SK-N-SH (cell line): Measurements from ENCODE around the gene EFHC1.

ENCODE experiments used
- CTCF ChIP-seq: fragments of 200-600 bp; sonication (generic); IDR thresholded peaks from 2 replicates; pipeline ENCODE4 v1.6.1; 2017; ENCODE audit warnings: antibody characterized with exemption, mild to moderate bottlenecking, moderate library complexity
- FOSL2 ChIP-seq: IDR thresholded peaks from 2 replicates; pipeline ENCODE4 v1.4.0; 2012; ENCODE audit warnings: low read depth, mild to moderate bottlenecking, moderate library complexity, borderline replicate concordance
- IRF3 ChIP-seq: fragments of 150-350 bp; IDR thresholded peaks from 2 replicates; pipeline ENCODE4 v1.6.1; 2016; ENCODE audit warnings: mild to moderate bottlenecking, low read depth, low read length
- JUND ChIP-seq: IDR thresholded peaks from 2 replicates; pipeline ENCODE4 v1.4.0; 2012
- RAD21 ChIP-seq: IDR thresholded peaks from 2 replicates; pipeline ENCODE4 v1.6.1; 2012; ENCODE audit warnings: mild to moderate bottlenecking, low read length
- RCOR1 ChIP-seq: fragments of 150-350 bp; IDR thresholded peaks from 2 replicates; pipeline ENCODE4 v1.6.1; 2017; ENCODE audit warnings: antibody characterized with exemption, low read length
- REST ChIP-seq: IDR thresholded peaks from 2 replicates; pipeline ENCODE4 v1.6.1; 2012; ENCODE audit warnings: mild to moderate bottlenecking, low read depth, low read length, moderate library complexity
- RFX5 ChIP-seq: IDR thresholded peaks from 2 replicates; pipeline ENCODE4 v1.6.1; 2012; ENCODE audit warnings: mild to moderate bottlenecking, improper control_type of control experiment, low read length
- TAF1 ChIP-seq: IDR thresholded peaks from 2 replicates; pipeline ENCODE4 v1.6.1; 2012; ENCODE audit warnings: low read depth, mild to moderate bottlenecking, low read length, moderate library complexity, borderline replicate concordance
- YY1 ChIP-seq: IDR thresholded peaks from 2 replicates; pipeline ENCODE4 v1.4.0; 2012; ENCODE audit warnings: low read depth, mild to moderate bottlenecking

- TF ChIP-seq CTCF (no peak), REST (no peak), FOSL2 (no peak), RAD21 (no peak), RFX5 (no peak), YY1 (no peak), RCOR1 (no peak), JUND (no peak), TAF1 (no peak), IRF3 (no peak)
Measured at GRCh38 chr6:52381249-52381648, 38.9 kb upstream of the EFHC1 start.
